Activated CD4-positive, alpha-beta T cell treated with anti-CD3 and anti-CD28 coated beads, Interleukin-2, amount 10 ng/mL, durations not matched to agents 7 days and 5 days (primary cell): Measurements from ENCODE around the gene SLC25A30. TPM values are rescaled to one million over a fixed set of nuclear protein-coding genes. Genes with fewer than 3 reads are reported as not detected.
A peak's percentile ranks its signal among the peaks of the same experiment; 100 is the strongest.
"Not testable (repeated sequence)": the region's sequence is repeated elsewhere in the genome, so short reads cannot be mapped to it uniquely, and the experiment has no call there.

Experiments
- CTCF ChIA-PET: fragments of 350-600 bp; sonication (Branson Sonifier 250); formaldehyde crosslinking; loops from one replicate; lab custom pipeline; 2021; ENCODE audit warnings: antibody characterized with exemption; lab: Charles Lee
- POLR2A ChIA-PET: fragments of 350-600 bp; sonication (Branson Sonifier 250); formaldehyde crosslinking; loops from one replicate; lab custom pipeline; 2021; ENCODE audit warnings: antibody characterized with exemption; lab: Charles Lee
- DNase-seq: peaks from one replicate; pipeline ENCODE4 v3.0.0-alpha.2; 2020
- H3K27ac Mint-ChIP-seq: one replicate; pipeline ENCODE4 v1.8.0; 2021; ENCODE audit warnings: mild to moderate bottlenecking, moderate library complexity, mixed read lengths
- H3K27me3 Mint-ChIP-seq: one replicate; pipeline ENCODE4 v1.8.0; 2021; ENCODE audit warnings: mixed read lengths
- H3K36me3 Mint-ChIP-seq: one replicate; pipeline ENCODE4 v1.8.0; 2021; ENCODE audit warnings: low read depth, mixed read lengths
- H3K4me1 Mint-ChIP-seq: one replicate; pipeline ENCODE4 v1.8.0; 2021; ENCODE audit warnings: mixed read lengths
- H3K4me3 Mint-ChIP-seq: one replicate; pipeline ENCODE4 v1.8.0; 2021; ENCODE audit warnings: mild to moderate bottlenecking, moderate library complexity, mixed read lengths
- H3K9me3 Mint-ChIP-seq: one replicate; pipeline ENCODE4 v1.8.0; 2021; ENCODE audit warnings: mixed read lengths
- total RNA-seq, 2 experiments: library from RNA; stranded (reverse); gene quantifications; one replicate each; pipeline ENCODE4 v1.2.3, GENCODE V29; 2021

SLC25A30 gene
- total RNA-seq, 2 experiments from 2014 or later, result 20.6 to 21.2 TPM

DNA sequence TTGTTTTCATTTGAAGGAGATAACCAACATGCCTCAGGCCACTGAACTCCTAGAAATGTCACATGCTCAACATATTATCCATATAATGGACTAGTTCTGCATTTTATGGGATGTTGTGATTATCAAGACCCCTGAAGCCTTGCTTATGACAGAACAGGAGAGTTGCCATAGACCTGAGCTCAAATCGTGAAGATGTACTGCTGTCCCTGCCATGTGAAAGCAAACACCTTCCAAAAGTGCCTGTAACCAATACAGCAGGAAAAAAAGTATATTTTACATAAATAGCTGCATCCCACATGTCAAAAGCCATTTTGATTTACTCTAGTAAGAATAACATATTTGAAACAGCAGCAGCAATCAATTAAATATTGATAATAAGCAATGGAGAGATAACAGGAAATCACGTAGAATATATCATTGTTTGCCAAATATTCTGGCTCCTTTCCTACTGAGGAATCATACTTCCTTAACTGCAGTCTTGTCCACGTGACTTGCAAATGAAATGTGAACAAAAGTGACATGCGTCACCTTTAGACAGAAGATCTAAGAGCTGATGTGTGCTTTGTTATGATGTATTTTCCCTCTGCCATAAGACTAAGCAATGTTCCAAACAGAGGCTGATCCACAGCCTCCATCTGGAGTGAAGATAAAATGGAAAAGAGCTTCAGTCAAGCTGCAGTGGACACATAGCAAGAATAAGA is 33.5 kb downstream of the SLC25A30 start:
- peaks cover 13% of the 10 kb centered on the region for H3K36me3 Mint-ChIP-seq
- H3K4me3 Mint-ChIP-seq, result no peak overlapping the region
- peaks cover 11% of the 10 kb centered on the region for H3K4me1 Mint-ChIP-seq
- no peaks in the 10 kb centered on the region for H3K27me3 Mint-ChIP-seq
- no peaks in the 10 kb centered on the region for H3K9me3 Mint-ChIP-seq
- no peak overlapping the region for H3K27ac Mint-ChIP-seq
- no peak for DNase-seq
- ChIA-PET POLR2A (no interaction called here), CTCF (interaction anchor here (1.9 kb wide), 1 partner anchor 10 kb away, joined by 7 read pairs; no protein-coding TSS in a partner anchor)

DNA sequence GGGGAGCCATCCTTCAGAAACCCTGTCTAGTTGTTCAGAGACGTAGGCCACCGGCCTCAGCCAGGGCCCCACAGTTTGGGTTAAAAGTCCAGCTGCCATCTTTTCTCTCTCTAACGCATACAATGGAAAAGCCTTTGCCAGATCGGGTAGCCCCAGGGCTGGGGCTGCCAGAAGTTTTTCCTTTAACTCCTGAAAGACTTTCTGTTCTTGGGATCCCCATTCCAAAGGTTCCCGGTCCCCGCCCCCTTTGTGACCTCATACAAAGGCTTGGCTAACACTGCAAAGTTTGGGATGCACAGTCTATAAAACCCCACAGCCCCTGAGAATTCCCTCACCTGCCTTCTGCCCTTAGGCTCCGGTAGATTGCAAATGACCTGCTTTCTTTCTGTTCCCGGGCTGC is 35.4 kb downstream of the SLC25A30 start:
- peaks cover 11% of the 10 kb centered on the region for H3K4me1 Mint-ChIP-seq
- POLR2A ChIA-PET, CTCF ChIA-PET: not testable (repeated sequence)

DNA sequence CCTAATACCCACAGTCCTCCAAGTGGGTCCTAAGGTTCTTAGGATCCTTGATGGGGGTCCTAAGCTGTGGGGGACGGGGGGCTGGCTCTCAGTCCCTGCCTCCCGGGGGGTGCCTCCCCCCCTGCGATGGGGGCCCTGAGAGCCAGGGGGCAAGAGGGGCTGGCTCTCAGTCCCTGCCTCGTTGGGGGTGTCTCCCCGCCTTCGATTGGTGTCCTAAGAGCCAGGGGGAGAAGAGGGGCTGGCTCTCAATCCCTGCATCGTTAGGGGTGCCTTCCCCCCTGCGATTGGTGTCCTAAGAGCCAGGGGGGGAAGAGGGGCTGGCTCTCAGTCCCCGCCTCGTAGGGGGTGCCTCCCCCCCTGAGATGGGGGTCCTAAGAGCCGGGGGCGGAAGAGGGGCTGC is 37.0 kb downstream of the SLC25A30 start:
- ChIA-PET CTCF (no interaction called here), POLR2A (no interaction called here)
- H3K4me1 Mint-ChIP-seq, result no peaks in the 10 kb centered on the region
- no peaks in the 10 kb centered on the region for H3K9me3 Mint-ChIP-seq
- DNase-seq, result no peak
- H3K27ac Mint-ChIP-seq, result no peak overlapping the region
- H3K4me3 Mint-ChIP-seq, result no peak overlapping the region
- no peaks in the 10 kb centered on the region for H3K27me3 Mint-ChIP-seq
- peaks cover 5% of the 10 kb centered on the region for H3K36me3 Mint-ChIP-seq

More for the DNA sequence above, 35.4 kb downstream of the SLC25A30 start:
- H3K36me3 Mint-ChIP-seq, result peaks cover 13% of the 10 kb centered on the region
- not testable (repeated sequence) for H3K27me3 Mint-ChIP-seq, DNase-seq, H3K9me3 Mint-ChIP-seq, H3K4me3 Mint-ChIP-seq, H3K27ac Mint-ChIP-seq

DNA sequence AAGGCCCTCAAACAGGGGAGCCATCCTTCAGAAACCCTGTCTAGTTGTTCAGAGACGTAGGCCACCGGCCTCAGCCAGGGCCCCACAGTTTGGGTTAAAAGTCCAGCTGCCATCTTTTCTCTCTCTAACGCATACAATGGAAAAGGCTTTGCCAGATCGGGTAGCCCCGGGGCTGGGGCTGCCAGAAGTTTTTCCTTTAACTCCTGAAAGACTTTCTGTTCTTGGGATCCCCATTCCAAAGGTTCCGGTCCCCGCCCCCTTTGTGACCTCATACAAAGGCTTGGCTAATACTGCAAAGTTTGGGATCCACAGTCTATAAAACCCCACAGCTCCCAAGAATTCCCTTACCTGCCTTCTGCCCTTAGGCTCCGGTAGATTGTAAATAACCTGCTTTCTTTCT is 37.5 kb downstream of the SLC25A30 start:
- CTCF ChIA-PET, H3K9me3 Mint-ChIP-seq, H3K4me3 Mint-ChIP-seq, H3K4me1 Mint-ChIP-seq, POLR2A ChIA-PET, DNase-seq, H3K27me3 Mint-ChIP-seq, H3K36me3 Mint-ChIP-seq, H3K27ac Mint-ChIP-seq: not testable (repeated sequence)

DNA sequence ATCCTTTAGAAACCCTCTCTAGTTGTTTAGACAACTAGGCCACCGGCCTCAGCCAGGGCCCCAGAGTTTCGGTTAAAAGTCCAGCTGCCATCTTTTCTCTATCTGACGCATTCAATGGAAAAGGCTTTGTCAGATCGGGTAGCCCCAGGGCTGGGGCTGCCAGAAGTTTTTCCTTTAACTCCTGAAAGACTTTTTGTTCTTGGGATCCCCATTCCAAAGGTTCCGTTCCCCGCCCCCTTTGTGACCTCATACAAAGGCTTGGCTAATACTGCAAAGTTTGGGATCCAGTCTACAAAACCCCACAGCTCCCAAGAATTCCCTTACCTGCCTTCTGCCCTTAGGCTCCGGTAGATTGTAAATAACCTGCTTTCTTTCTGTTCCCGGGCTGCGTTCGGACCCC is 38.7 kb downstream of the SLC25A30 start:
- H3K27ac Mint-ChIP-seq, CTCF ChIA-PET, DNase-seq, POLR2A ChIA-PET, H3K27me3 Mint-ChIP-seq, H3K4me3 Mint-ChIP-seq, H3K9me3 Mint-ChIP-seq, H3K36me3 Mint-ChIP-seq, H3K4me1 Mint-ChIP-seq: not testable (repeated sequence)

DNA sequence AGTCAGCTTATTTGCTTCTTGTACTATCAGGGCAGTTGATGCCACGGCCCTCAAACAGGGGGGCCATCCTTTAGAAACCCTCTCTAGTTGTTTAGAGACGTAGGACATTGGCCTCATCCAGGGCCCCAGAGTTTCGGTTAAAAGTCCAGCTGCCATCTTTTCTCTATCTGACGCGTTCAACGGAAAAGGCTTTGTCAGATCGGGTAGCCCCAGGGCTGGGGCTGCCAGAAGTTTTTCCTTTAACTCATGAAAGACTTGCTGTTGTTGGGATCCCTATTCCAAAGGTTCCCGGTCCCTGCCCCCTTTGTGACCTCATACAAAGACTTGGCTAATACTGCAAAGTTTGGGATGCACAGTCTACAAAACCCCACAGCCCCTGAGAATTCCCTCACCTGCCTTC is 39.4 kb downstream of the SLC25A30 start:
- H3K9me3 Mint-ChIP-seq, H3K4me3 Mint-ChIP-seq, H3K4me1 Mint-ChIP-seq, DNase-seq, CTCF ChIA-PET, H3K27me3 Mint-ChIP-seq, POLR2A ChIA-PET, H3K36me3 Mint-ChIP-seq, H3K27ac Mint-ChIP-seq: not testable (repeated sequence)

DNA sequence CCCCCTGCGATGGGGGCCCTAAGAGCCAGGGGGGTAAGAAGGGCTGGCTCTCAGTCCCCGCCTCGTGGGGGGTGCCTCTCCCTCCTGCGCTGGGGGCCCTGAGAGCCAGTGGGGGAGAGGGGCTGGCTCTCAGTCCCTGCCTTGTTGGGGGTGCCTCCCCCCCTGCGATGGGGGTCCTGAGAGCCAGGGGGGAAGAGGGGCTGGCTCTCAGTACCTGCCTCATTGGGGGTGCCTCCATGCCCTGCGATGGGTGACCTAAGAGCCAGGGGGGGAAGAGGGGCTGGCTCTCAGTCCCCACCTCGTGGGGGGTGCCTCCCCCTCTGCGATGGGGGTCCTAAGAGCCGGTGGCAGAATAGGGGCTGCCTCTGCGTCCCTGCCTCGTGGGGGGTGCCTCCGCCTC is 40.9 kb downstream of the SLC25A30 start:
- DNase-seq, H3K27ac Mint-ChIP-seq, H3K4me3 Mint-ChIP-seq, H3K9me3 Mint-ChIP-seq, H3K36me3 Mint-ChIP-seq, CTCF ChIA-PET, POLR2A ChIA-PET, H3K4me1 Mint-ChIP-seq, H3K27me3 Mint-ChIP-seq: not testable (repeated sequence)

DNA sequence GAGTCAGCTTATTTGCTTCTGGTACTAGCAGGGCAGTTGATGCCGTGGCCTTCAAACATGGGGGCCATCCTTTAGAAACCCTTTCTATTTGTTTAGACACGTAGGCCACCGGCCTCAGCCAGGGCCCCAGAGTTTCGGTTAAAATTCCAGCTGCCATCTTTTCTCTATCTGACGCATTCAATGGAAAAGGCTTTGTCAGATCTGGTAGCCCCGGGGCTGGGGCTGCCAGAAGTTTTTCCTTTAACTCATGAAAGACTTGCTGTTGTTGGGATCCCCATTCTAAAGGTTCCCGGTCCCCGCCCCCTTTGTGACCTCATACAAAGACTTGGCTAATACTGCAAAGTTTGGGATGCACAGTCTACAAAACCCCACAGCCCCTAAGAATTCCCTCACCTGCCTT is 41.5 kb downstream of the SLC25A30 start:
- H3K27me3 Mint-ChIP-seq, POLR2A ChIA-PET, DNase-seq, H3K9me3 Mint-ChIP-seq, H3K4me1 Mint-ChIP-seq, H3K4me3 Mint-ChIP-seq, CTCF ChIA-PET, H3K36me3 Mint-ChIP-seq, H3K27ac Mint-ChIP-seq: not testable (repeated sequence)

DNA sequence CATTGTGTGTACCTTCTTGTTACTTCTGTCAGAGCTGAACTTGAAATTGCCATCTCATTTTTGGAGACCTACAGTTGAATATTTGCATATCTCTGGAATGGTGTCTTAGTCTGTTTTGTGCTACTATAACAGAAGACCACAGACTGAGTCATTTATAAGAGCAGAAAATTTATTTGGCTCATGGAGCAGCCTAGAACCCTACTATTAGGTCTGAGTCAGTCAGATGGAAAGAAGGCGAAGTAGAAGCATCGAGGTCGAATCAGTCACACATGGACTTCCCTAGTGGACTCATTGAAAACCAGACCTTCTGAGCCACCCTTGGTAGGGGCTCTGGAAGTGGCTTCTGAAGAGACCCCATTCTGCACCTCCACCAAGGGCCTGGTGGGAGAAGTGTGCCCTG is 43.3 kb downstream of the SLC25A30 start:
- Mint-ChIP-seq H3K27ac (peak overlapping the region; percentile 19), H3K27me3 (no peaks in the 10 kb centered on the region), H3K9me3 (no peaks in the 10 kb centered on the region), H3K4me3 (no peak overlapping the region), H3K36me3 (peaks cover 14% of the 10 kb centered on the region), H3K4me1 (peaks cover 15% of the 10 kb centered on the region)
- no peak for DNase-seq
- ChIA-PET CTCF (interaction anchor here (0.8 kb wide), 2 partner anchors 24 to 29 kb away, joined by 3 to 4 read pairs; no protein-coding TSS in a partner anchor), POLR2A (no interaction called here)

DNA sequence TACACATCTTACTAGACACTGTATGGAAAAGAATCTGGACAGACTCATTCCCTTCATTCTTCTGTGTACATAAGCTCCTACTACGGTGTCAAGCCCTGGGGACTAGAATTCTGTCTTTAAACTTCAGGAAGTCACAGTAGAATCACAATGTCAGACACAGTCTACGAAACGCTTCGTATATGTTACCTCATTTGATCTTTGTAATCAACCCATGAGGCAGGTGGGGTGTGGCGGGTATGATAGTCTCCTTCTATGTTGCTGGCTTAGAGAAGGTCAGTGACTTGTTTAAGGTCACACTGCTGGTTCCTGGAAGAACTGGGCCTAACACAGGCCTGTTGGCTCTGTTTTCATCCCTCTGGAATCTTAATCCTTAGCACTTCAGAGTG is 45.0 kb downstream of the SLC25A30 start:
- ChIA-PET CTCF (no interaction called here), POLR2A (no interaction called here)
- H3K36me3 Mint-ChIP-seq, result peaks cover 23% of the 10 kb centered on the region
- no peaks in the 10 kb centered on the region for H3K27me3 Mint-ChIP-seq
- H3K27ac Mint-ChIP-seq, result no peak overlapping the region
- peaks cover 31% of the 10 kb centered on the region for H3K4me1 Mint-ChIP-seq
- H3K9me3 Mint-ChIP-seq, result no peaks in the 10 kb centered on the region
- H3K4me3 Mint-ChIP-seq, result no peak overlapping the region
- DNase-seq, result no peak

DNA sequence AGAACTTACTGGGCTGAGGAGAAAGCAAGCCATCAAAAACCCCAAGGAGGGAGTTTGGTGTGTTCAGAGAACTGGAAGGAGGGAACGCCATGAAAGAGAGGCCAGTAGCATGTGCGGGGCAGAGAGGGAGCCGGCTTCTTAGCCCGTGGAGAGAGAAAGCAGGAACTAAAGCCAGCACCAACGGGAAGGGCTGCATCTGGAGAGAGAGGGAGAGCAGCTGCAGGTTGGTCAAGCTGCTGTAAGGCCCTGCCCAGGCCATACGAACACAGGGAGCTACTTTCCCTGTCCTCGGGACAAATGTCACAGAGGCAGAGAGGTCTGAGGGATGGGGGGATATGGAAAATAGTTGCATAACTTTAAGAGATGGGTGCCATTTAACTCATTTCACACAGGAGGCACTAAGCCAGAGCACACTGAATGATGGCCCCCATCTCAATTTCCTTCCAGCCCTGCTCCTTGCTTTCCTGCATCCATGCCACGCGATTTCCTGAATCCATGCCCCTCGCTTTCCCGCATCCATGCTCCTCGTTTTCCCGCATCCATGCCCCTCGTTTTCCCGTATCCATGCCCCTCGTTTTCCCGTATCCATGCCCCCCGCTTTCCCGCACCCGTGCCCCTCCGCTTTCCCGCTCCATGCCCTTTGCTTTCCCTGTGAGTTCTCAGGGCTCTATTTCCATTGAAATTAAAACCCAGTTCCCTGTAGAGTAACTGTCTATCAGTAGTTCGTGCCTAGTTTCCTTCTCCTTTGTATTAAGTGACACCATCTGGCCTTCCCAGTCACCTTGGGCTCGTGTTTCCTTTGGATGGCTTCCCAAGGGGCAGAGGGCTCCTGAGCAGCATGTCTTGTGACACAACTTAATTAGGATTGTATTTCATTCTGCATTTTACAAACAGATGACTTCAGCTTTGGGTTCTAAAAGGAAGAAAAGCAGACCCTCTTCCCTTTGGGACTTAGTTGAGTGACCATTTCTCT is 45.7 kb downstream of the SLC25A30 start:
- ChIA-PET CTCF (interaction anchor here (0.6 to 3.0 kb wide), 4 partner anchors 15 to 1495 kb away, joined by 4 to 16 read pairs (median 4); partner anchors contain the start of gene TPT1), POLR2A (no interaction called here)
- Mint-ChIP-seq H3K4me1 (peaks cover 38% of the 10 kb centered on the region), H3K27me3 (no peaks in the 10 kb centered on the region), H3K4me3 (no peak overlapping the region), H3K36me3 (peaks cover 23% of the 10 kb centered on the region), H3K9me3 (no peaks in the 10 kb centered on the region), H3K27ac (peak overlapping the region; percentile 51)
- no peak for DNase-seq

DNA sequence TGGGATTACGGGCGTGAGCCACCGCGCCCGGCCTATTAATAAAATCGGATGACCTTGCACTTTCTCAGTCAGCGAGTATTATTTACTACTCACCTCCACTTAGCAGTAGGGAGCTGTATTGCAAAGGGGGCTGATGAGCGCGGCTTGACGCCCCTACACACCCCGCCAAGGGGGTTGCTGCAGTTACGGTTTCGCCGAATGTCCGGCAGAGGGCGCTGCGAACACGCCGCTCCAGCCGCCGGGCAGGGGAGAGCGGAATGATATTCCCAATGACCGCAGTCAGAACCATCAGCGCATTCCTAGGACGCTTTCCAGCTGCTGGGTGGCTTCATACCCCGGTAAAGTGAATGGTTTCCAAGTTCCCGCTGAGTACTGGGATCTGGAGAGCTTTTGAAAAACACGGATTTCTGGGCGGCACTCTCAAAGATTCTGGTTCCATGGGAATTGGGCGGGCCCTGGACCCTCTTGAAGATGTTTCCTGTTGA is 47.2 kb downstream of the SLC25A30 start:
- H3K27me3 Mint-ChIP-seq, result no peaks in the 10 kb centered on the region
- peaks cover 47% of the 10 kb centered on the region for H3K4me1 Mint-ChIP-seq
- POLR2A ChIA-PET, result no interaction called here
- H3K9me3 Mint-ChIP-seq, result no peaks in the 10 kb centered on the region
- CTCF ChIA-PET, result interaction anchor here (0.7 to 3.0 kb wide), 9 partner anchors 14 to 122 kb away, joined by 4 to 16 read pairs (median 4); partner anchors contain the start of genes COG3 and TPT1
- peak overlapping the region; percentile 42 for H3K27ac Mint-ChIP-seq
- DNase-seq, result peak; percentile 53
- H3K4me3 Mint-ChIP-seq, result no peak overlapping the region
- H3K36me3 Mint-ChIP-seq, result peaks cover 29% of the 10 kb centered on the region

DNA sequence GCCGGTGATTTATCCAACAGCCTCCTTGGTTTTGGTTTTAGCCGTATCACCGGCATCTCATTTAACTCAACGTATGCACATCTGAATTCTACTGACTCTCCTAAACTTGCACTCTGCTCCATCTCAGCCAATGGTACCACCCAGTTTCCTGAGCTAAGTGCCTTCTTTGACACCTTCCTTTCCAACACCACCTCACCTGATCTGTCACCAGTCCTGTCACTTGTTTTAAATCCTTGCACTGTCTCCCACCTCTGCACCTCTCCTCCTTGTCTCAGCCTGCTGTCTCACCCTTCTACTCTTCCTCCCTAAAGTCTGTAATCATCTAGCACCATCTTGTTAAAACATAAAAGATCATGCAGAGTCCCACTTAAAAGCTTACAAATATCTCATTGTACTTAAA is 49.1 kb downstream of the SLC25A30 start:
- H3K27ac Mint-ChIP-seq, result peak overlapping the region; percentile 91
- H3K9me3 Mint-ChIP-seq, result peaks cover 1% of the 10 kb centered on the region
- peaks cover 56% of the 10 kb centered on the region for H3K4me1 Mint-ChIP-seq
- no peaks in the 10 kb centered on the region for H3K27me3 Mint-ChIP-seq
- POLR2A ChIA-PET, result no interaction called here
- CTCF ChIA-PET, result interaction anchor here (0.7 to 3.0 kb wide), 3 partner anchors 28 to 72 kb away, joined by 3 to 16 read pairs (median 3); partner anchors contain the start of gene TPT1
- H3K4me3 Mint-ChIP-seq, result no peak overlapping the region
- no peak for DNase-seq
- H3K36me3 Mint-ChIP-seq, result peaks cover 39% of the 10 kb centered on the region
